PFSK-1 (cell line): ENCODE data around the gene NKX2-8.

Experiments used
- FOXP2 ChIP-seq: optimal IDR thresholded peaks from 2 replicates; pipeline ENCODE3; 2011; ENCODE audit warnings: borderline replicate concordance, control low read depth, inconsistent platforms; ENCODE audit not compliant: insufficient read depth; ENCODE audit errors: extremely low read length, extremely low read depth
- POLR2AphosphoS5 ChIP-seq: IDR thresholded peaks from 2 replicates; pipeline ENCODE4 v1.6.1; 2012; ENCODE audit warnings: low read depth, mild to moderate bottlenecking, control low read depth, low read length, moderate library complexity
- REST ChIP-seq, 2 experiments: IDR thresholded peaks; 2 replicates each; pipeline versions ENCODE4 v1.6.1 to v1.8.0; 2011 to 2012; ENCODE audit warnings: low read depth in 2 of 2, low read length in 2 of 2, control low read depth in 1 of 2, inconsistent platforms in 1 of 2, mild to moderate bottlenecking in 1 of 2, moderate library complexity in 1 of 2; ENCODE audit not compliant: insufficient read depth in 1 of 2
- SIN3A ChIP-seq: IDR thresholded peaks from 2 replicates; pipeline ENCODE4 v1.6.1; 2012; ENCODE audit warnings: mild to moderate bottlenecking, low read length, moderate library complexity, borderline replicate concordance; ENCODE audit not compliant: insufficient read depth
- TAF1 ChIP-seq: IDR thresholded peaks from 2 replicates; pipeline ENCODE4 v1.6.1; 2012; ENCODE audit warnings: low read length, control low read depth, borderline replicate concordance; ENCODE audit not compliant: insufficient read depth

NKX2-8 gene

GRCh38 chr14:36604757-36605505 lies 22.5 kb upstream of the NKX2-8 start:
- no peak for TF ChIP-seq REST (IDR thresholded peaks at IDR 0.05; ENCODE audit: insufficient read depth in 1 of 2, low read depth in 2 of 2, low read length in 2 of 2)
- TF ChIP-seq SIN3A: no peak
- no peak for TF ChIP-seq FOXP2
- no peak for TF ChIP-seq TAF1
- TF ChIP-seq POLR2AphosphoS5: no peak

GRCh38 chr14:36600431-36600830 lies 18.0 kb upstream of the NKX2-8 start:
- TF ChIP-seq FOXP2 (no peak), TAF1 (no peak), POLR2AphosphoS5 (no peak), SIN3A (no peak), REST (IDR thresholded peaks at IDR 0.05; ENCODE audit: insufficient read depth in 1 of 2, low read depth in 2 of 2, low read length in 2 of 2) (no peak)

GRCh38 chr14:36591482-36591881 lies 9.1 kb upstream of the NKX2-8 start:
- TF ChIP-seq POLR2AphosphoS5 (no peak), FOXP2 (no peak), TAF1 (no peak), REST (IDR thresholded peaks at IDR 0.05; ENCODE audit: insufficient read depth in 1 of 2, low read depth in 2 of 2, low read length in 2 of 2) (no peak), SIN3A (no peak)

GRCh38 chr14:36588788-36589187 lies 6.4 kb upstream of the NKX2-8 start:
- no peak for TF ChIP-seq REST (IDR thresholded peaks at IDR 0.05; ENCODE audit: insufficient read depth in 1 of 2, low read depth in 2 of 2, low read length in 2 of 2)
- no peak for TF ChIP-seq TAF1
- no peak for TF ChIP-seq POLR2AphosphoS5
